H9 (cell line): ENCODE measurements around the gene CDK15. TPM values are rescaled to one million over a fixed set of nuclear protein-coding genes. Genes with fewer than 3 reads are reported as not detected.

Source experiments
- DNase-seq: peaks from one replicate; pipeline ENCODE4 v3.0.0-alpha.2; 2017
- H2AFZ ChIP-seq: one replicate; pipeline ENCODE4 v1.6.1; 2013; ENCODE audit warnings: mild to moderate bottlenecking, low read length, control low read depth, moderate library complexity
- H2AK5ac ChIP-seq: 2 replicates; pipeline ENCODE4 v1.6.1; 2013; ENCODE audit warnings: low read length, control low read depth, mixed read lengths; ENCODE audit not compliant: insufficient read length
- H2BK120ac ChIP-seq: one replicate; pipeline ENCODE4 v1.6.1; 2013; ENCODE audit warnings: low read depth, mild to moderate bottlenecking, low read length, control low read depth, inconsistent platforms; ENCODE audit not compliant: poor library complexity, severe bottlenecking
- H2BK12ac ChIP-seq: 2 replicates; pipeline ENCODE4 v1.6.1; 2013; ENCODE audit warnings: low read length, control low read depth, mixed read lengths, low read depth; ENCODE audit not compliant: insufficient read length
- H2BK15ac ChIP-seq: 2 replicates; pipeline ENCODE4 v1.6.1; 2013; ENCODE audit warnings: low read depth, low read length, control low read depth
- H2BK20ac ChIP-seq: one replicate; pipeline ENCODE4 v1.6.1; 2013; ENCODE audit warnings: low read depth, mild to moderate bottlenecking, low read length, control low read depth, inconsistent platforms; ENCODE audit not compliant: poor library complexity, severe bottlenecking
- H2BK5ac ChIP-seq: 2 replicates; pipeline ENCODE4 v1.6.1; 2013; ENCODE audit warnings: low read length, control low read depth, mixed read lengths; ENCODE audit not compliant: insufficient read length
- H3K14ac ChIP-seq: 2 replicates; pipeline ENCODE4 v1.6.1; 2013; ENCODE audit warnings: low read length, control low read depth; ENCODE audit not compliant: insufficient read depth
- H3K18ac ChIP-seq: 2 replicates; pipeline ENCODE4 v1.6.1; 2013; ENCODE audit warnings: low read depth, mild to moderate bottlenecking, mixed read lengths, low read length, control low read depth; ENCODE audit not compliant: insufficient read length
- H3K23ac ChIP-seq: 2 replicates; pipeline ENCODE4 v1.6.1; 2013; ENCODE audit warnings: low read length, control low read depth, mixed read lengths, low read depth; ENCODE audit not compliant: insufficient read length
- H3K23me2 ChIP-seq: 2 replicates; pipeline ENCODE4 v1.6.1; 2013; ENCODE audit warnings: low read depth, mild to moderate bottlenecking, mixed read lengths, low read length, control low read depth; ENCODE audit not compliant: insufficient read length, poor library complexity, severe bottlenecking
- H3K27ac ChIP-seq: 2 replicates; pipeline ENCODE4 v1.5.1; 2013; ENCODE audit warnings: low read length, control low read depth, mixed read lengths, low read depth; ENCODE audit not compliant: insufficient read length
- H3K27me3 ChIP-seq: 2 replicates; pipeline ENCODE4 v1.6.1; 2013; ENCODE audit warnings: low read length, control low read depth, inconsistent platforms; ENCODE audit not compliant: insufficient read depth
- H3K4ac ChIP-seq: 2 replicates; pipeline ENCODE4 v1.6.1; 2013; ENCODE audit warnings: low read depth, mild to moderate bottlenecking, control low read depth, inconsistent platforms, low read length, moderate library complexity
- H3K4me1 ChIP-seq: 2 replicates; pipeline ENCODE4 v1.6.1; 2013; ENCODE audit warnings: low read length, control low read depth, inconsistent platforms; ENCODE audit not compliant: insufficient read depth
- H3K4me2 ChIP-seq: 2 replicates; pipeline ENCODE4 v1.6.1; 2013; ENCODE audit warnings: low read length, control low read depth, mixed read lengths; ENCODE audit not compliant: insufficient read length, insufficient read depth
- H3K56ac ChIP-seq: 2 replicates; pipeline ENCODE4 v1.6.1; 2013; ENCODE audit warnings: low read depth, mild to moderate bottlenecking, mixed read lengths, low read length, control low read depth; ENCODE audit not compliant: insufficient read length
- H3K79me1 ChIP-seq: 2 replicates; pipeline ENCODE4 v1.6.1; 2013; ENCODE audit warnings: low read depth, mild to moderate bottlenecking, moderate library complexity, low read length, control low read depth, inconsistent platforms; ENCODE audit not compliant: insufficient read depth, poor library complexity, severe bottlenecking
- H3K79me2 ChIP-seq: 2 replicates; pipeline ENCODE4 v1.6.1; 2013; ENCODE audit warnings: low read length, control low read depth, inconsistent platforms; ENCODE audit not compliant: insufficient read depth
- H3K9ac ChIP-seq: 2 replicates; pipeline ENCODE4 v1.6.1; 2013; ENCODE audit warnings: low read length, control low read depth, mixed read lengths; ENCODE audit not compliant: insufficient read length; ENCODE audit errors: extremely low read depth
- H3K9me3 ChIP-seq: one replicate; pipeline ENCODE4 v1.6.1; 2013; ENCODE audit warnings: low read depth, low read length, inconsistent platforms; ENCODE audit not compliant: control insufficient read depth
- H3T11ph ChIP-seq: one replicate; pipeline ENCODE4 v1.6.1; 2013; ENCODE audit warnings: mild to moderate bottlenecking, low read length, control low read depth, inconsistent platforms
- H4K20me1 ChIP-seq: one replicate; pipeline ENCODE4 v1.6.1; 2013; ENCODE audit not compliant: control insufficient read depth, insufficient read length, insufficient read depth
- H4K5ac ChIP-seq: 2 replicates; pipeline ENCODE4 v1.6.1; 2013; ENCODE audit warnings: low read depth, mild to moderate bottlenecking, mixed read lengths, low read length, control low read depth; ENCODE audit not compliant: insufficient read length
- H4K8ac ChIP-seq: replicated peaks from 2 replicates; pipeline ENCODE4 v1.6.1; 2013; ENCODE audit warnings: low read length, control low read depth, mixed read lengths, low read depth; ENCODE audit not compliant: insufficient read length
- H4K91ac ChIP-seq: 2 replicates; pipeline ENCODE4 v1.6.1; 2013; ENCODE audit warnings: low read depth, mild to moderate bottlenecking, moderate library complexity, mixed read lengths, low read length, control low read depth; ENCODE audit not compliant: insufficient read length
- H3K27ac Mint-ChIP-seq, 3 experiments: 2 replicates in 2 of 3; 3 replicates in 1 of 3; pipeline ENCODE4 v1.8.0; 2020 to 2021; ENCODE audit warnings: mixed read lengths in 3 of 3, mild to moderate bottlenecking in 1 of 3, moderate library complexity in 1 of 3
- H3K27me3 Mint-ChIP-seq: 2 replicates; pipeline ENCODE4 v1.8.0; 2021; ENCODE audit warnings: low read depth, mild to moderate bottlenecking, moderate library complexity, mixed read lengths
- H3K36me3 Mint-ChIP-seq, 3 experiments: 2 replicates in 2 of 3; 3 replicates in 1 of 3; pipeline ENCODE4 v1.8.0; 2020 to 2021; ENCODE audit warnings: low read depth in 3 of 3, mixed read lengths in 3 of 3; ENCODE audit not compliant: insufficient read depth in 1 of 3
- H3K4me1 Mint-ChIP-seq, 2 experiments: 2 replicates each; pipeline ENCODE4 v1.8.0; 2020; ENCODE audit warnings: mixed read lengths in 2 of 2
- H3K4me3 Mint-ChIP-seq, 2 experiments: 2 replicates in 1 of 2; 3 replicates in 1 of 2; pipeline ENCODE4 v1.8.0; 2020 to 2021; ENCODE audit warnings: mild to moderate bottlenecking in 2 of 2, mixed read lengths in 2 of 2, moderate library complexity in 1 of 2
- H3K9me3 Mint-ChIP-seq, 2 experiments: 2 replicates in 1 of 2; 3 replicates in 1 of 2; pipeline ENCODE4 v1.8.0; 2020; ENCODE audit warnings: mild to moderate bottlenecking in 2 of 2, mixed read lengths in 2 of 2, moderate library complexity in 1 of 2
- WGBS: extraction: QIAGEN DNeasy Blood & Tissue Kit; methylation state at CpG from one replicate; pipeline ENCODE4 v1.1.7; 2013; ENCODE audit warnings: missing lambda C conversion rate, low lambda C conversion rate, mixed read lengths; ENCODE audit not compliant: insufficient read length; ENCODE audit errors: extremely low coverage; 5-methylcytosine and 5-hydroxymethylcytosine counted together
- total RNA-seq: library from RNA; stranded (reverse); gene quantifications from 2 replicates; pipeline ENCODE4 v1.2.1, GENCODE V29; 2021
- TF ChIP-seq, protein P1 (sequence below): fragments of 200-600 bp; sonication (generic); conservative IDR thresholded peaks from 3 replicates; pipeline ENCODE4 v1.8.0; 2021; ENCODE audit warnings: antibody characterized with exemption, mild to moderate bottlenecking

The CDK15 gene
- total RNA-seq, 1 experiment from 2014 or later = not detected

DNA sequence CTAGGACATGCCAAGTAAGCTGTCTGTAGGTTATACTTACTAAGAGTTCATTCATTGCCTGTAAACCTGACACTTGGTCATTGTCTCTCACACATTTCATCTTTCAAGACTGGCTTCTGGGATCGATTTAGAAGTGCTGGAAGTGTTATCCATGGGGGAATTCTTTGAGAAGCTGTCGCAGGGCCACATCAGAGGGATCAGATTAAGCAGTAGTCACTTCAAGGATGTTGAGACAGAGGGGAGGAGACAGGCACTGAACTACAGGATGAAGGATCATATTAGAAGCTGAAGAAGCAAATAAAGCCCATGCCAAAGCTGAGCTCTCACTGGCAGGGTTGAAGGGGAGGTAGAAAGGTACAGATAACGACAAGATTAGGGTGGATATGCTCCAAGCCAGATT, 49.0 kb downstream of the CDK15 start:
- no peak overlapping the region for H4K8ac ChIP-seq
- no peak overlapping the region for H3T11ph ChIP-seq
- no peaks in the 10 kb centered on the region for H3K79me2 ChIP-seq
- H3K18ac ChIP-seq = no peak overlapping the region
- H3K14ac ChIP-seq = no peak overlapping the region
- H3K79me1 ChIP-seq = no peaks in the 10 kb centered on the region
- no peak overlapping the region for H2BK20ac ChIP-seq
- H3K4me2 ChIP-seq = no peak overlapping the region
- no peaks in the 10 kb centered on the region for H3K9me3 ChIP-seq
- no peak overlapping the region for H2BK5ac ChIP-seq
- H3K9me3 Mint-ChIP-seq = no peaks in the 10 kb centered on the region
- H3K36me3 Mint-ChIP-seq = no peaks in the 10 kb centered on the region
- no peaks in the 10 kb centered on the region for H3K27me3 Mint-ChIP-seq
- H3K27ac ChIP-seq = no peak overlapping the region
- H3K23me2 ChIP-seq = peaks cover 6% of the 10 kb centered on the region
- no peak overlapping the region for H2AK5ac ChIP-seq
- H2AFZ ChIP-seq = no peak overlapping the region
- H4K5ac ChIP-seq = no peak overlapping the region
- no peaks in the 10 kb centered on the region for H4K20me1 ChIP-seq
- H2BK12ac ChIP-seq = no peak overlapping the region
- H2BK120ac ChIP-seq = no peak overlapping the region
- no peak overlapping the region for H3K4me3 Mint-ChIP-seq
- no CpG with 5 or more reads among the region's 3 CpGs for WGBS
- no peaks in the 10 kb centered on the region for H3K27me3 ChIP-seq
- no peak for DNase-seq
- H2BK15ac ChIP-seq = no peak overlapping the region
- H3K27ac Mint-ChIP-seq = peak overlapping the region in 1 of 3 experiments; percentile 10; a peak in 1 of 7 replicates
- H3K4me1 Mint-ChIP-seq = peaks cover 37 to 43% of the 10 kb centered on the region in 2 experiments
- no peak overlapping the region for H3K9ac ChIP-seq
- H3K56ac ChIP-seq = no peak overlapping the region
- no peak overlapping the region for H3K4ac ChIP-seq
- H4K91ac ChIP-seq = no peak overlapping the region
- TF ChIP-seq, protein P1, sequence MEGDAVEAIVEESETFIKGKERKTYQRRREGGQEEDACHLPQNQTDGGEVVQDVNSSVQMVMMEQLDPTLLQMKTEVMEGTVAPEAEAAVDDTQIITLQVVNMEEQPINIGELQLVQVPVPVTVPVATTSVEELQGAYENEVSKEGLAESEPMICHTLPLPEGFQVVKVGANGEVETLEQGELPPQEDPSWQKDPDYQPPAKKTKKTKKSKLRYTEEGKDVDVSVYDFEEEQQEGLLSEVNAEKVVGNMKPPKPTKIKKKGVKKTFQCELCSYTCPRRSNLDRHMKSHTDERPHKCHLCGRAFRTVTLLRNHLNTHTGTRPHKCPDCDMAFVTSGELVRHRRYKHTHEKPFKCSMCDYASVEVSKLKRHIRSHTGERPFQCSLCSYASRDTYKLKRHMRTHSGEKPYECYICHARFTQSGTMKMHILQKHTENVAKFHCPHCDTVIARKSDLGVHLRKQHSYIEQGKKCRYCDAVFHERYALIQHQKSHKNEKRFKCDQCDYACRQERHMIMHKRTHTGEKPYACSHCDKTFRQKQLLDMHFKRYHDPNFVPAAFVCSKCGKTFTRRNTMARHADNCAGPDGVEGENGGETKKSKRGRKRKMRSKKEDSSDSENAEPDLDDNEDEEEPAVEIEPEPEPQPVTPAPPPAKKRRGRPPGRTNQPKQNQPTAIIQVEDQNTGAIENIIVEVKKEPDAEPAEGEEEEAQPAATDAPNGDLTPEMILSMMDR = no peak
- H3K23ac ChIP-seq = no peak overlapping the region
- 0 out of 2 replicates have a peak, but pooled peaks cover 5% of the 10 kb centered on the region for H3K4me1 ChIP-seq
